Parathyroid adenoma (tissue), 2 donors: ENCODE measurements around the gene CHTOP.

ENCODE experiments used
- H2AFZ ChIP-seq: fragments of 300-600 bp; sonication (generic); one replicate; pipeline ENCODE4 v1.7.0; 2017; ENCODE audit warnings: antibody characterized with exemption, mild to moderate bottlenecking
- H3K27ac ChIP-seq: fragments of 300-600 bp; sonication (generic); one replicate; pipeline ENCODE4 v1.7.0; 2017
- H3K27me3 ChIP-seq: fragments of 300-600 bp; sonication (generic); one replicate; pipeline ENCODE4 v1.7.0; 2017; ENCODE audit warnings: low read length; ENCODE audit not compliant: control insufficient read depth, insufficient read depth
- H3K36me3 ChIP-seq: fragments of 300-600 bp; sonication (generic); one replicate; pipeline ENCODE4 v1.7.0; 2017; ENCODE audit warnings: low read length; ENCODE audit not compliant: control insufficient read depth, insufficient read depth
- H3K4me1 ChIP-seq: fragments of 300-600 bp; sonication (generic); one replicate; pipeline ENCODE4 v1.7.0; 2017; ENCODE audit warnings: control low read depth
- H3K4me2 ChIP-seq: fragments of 300-600 bp; sonication (generic); one replicate; pipeline ENCODE4 v1.7.0; 2017; ENCODE audit warnings: low read length
- H3K4me3 ChIP-seq: fragments of 300-600 bp; sonication (generic); one replicate; pipeline ENCODE4 v1.7.0; 2017; ENCODE audit warnings: low read depth, low read length
- H3K79me2 ChIP-seq: fragments of 300-600 bp; sonication (generic); one replicate; pipeline ENCODE4 v1.7.0; 2017; ENCODE audit warnings: control low read depth
- H3K9ac ChIP-seq: fragments of 300-600 bp; sonication (generic); one replicate; pipeline ENCODE4 v1.7.0; 2017; ENCODE audit warnings: mild to moderate bottlenecking
- H3K9me3 ChIP-seq: fragments of 300-600 bp; sonication (generic); one replicate; pipeline ENCODE4 v1.7.0; 2017; ENCODE audit warnings: low read length; ENCODE audit not compliant: control insufficient read depth
- TF ChIP-seq, protein P1 (sequence below): fragments of 300-600 bp; sonication (generic); IDR thresholded peaks from one replicate; pipeline ENCODE4 v1.7.0; 2017; ENCODE audit warnings: antibody characterized with exemption, mild to moderate bottlenecking
- donor health status: primary hyperparathyroidism.

The CHTOP gene

DNA sequence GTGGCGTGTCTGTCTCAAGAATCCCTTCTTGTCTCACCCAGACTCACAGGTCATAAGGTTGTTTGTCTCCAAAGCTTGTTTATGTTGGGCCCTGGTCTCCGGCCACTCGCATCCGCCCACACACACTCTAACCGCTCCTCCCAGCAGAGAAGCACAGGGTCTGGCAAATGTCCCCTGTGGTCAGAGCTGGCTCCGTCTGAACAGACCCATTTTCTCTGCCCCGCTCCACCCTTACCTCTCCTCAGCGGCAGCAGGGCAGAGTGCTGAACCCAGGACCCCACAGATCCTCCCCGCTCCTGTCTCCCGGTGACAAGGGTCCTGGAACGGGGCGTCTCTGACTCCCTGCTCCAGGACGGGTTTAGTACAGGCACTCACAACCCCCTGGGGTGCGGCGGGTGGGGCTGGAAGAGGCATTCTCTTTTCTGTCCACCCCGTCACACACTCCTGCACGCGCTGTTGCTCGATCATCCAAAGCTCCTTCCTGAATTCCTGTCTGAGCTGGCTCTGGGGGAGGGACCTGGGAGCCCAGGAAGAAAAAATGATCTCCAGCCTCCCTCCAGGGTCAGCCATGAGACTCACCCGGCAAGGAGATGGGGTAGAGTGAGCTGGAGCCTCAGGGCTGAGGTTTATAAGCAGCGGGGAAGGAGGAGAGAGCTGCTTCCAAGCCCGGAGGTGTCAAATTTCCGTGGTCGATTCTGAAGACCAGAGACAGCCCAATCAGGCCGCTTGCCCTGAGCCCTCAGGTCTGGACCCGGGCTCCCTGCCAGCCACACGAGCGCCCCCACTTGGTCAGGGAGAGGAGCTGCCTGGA is 6.8 kb upstream of the CHTOP start, which contains the start of gene S100A13:
TSS of gene S100A13 (minus strand) at position 602 of the 811 bp plus-strand sequence. CDS start 1,033 bp downstream, outside the sequence.
- Histone ChIP-seq H3K4me1 (peaks cover 16% of the 10 kb centered on the region), H3K79me2 (peaks cover 6% of the 10 kb centered on the region), H3K36me3 (no peaks in the 10 kb centered on the region), H2AFZ (peak within 1 kb of the TSS; percentile 73), H3K9me3 (no peaks in the 10 kb centered on the region), H3K27ac (peak within 1 kb of the TSS; percentile 98), H3K4me3 (peak within 1 kb of the TSS; percentile 76), H3K9ac (peak within 1 kb of the TSS; percentile 69), H3K4me2 (peak within 1 kb of the TSS; percentile 65), H3K27me3 (no peaks in the 10 kb centered on the region)
- TF ChIP-seq, protein P1, sequence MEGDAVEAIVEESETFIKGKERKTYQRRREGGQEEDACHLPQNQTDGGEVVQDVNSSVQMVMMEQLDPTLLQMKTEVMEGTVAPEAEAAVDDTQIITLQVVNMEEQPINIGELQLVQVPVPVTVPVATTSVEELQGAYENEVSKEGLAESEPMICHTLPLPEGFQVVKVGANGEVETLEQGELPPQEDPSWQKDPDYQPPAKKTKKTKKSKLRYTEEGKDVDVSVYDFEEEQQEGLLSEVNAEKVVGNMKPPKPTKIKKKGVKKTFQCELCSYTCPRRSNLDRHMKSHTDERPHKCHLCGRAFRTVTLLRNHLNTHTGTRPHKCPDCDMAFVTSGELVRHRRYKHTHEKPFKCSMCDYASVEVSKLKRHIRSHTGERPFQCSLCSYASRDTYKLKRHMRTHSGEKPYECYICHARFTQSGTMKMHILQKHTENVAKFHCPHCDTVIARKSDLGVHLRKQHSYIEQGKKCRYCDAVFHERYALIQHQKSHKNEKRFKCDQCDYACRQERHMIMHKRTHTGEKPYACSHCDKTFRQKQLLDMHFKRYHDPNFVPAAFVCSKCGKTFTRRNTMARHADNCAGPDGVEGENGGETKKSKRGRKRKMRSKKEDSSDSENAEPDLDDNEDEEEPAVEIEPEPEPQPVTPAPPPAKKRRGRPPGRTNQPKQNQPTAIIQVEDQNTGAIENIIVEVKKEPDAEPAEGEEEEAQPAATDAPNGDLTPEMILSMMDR = peak; percentile 62

DNA sequence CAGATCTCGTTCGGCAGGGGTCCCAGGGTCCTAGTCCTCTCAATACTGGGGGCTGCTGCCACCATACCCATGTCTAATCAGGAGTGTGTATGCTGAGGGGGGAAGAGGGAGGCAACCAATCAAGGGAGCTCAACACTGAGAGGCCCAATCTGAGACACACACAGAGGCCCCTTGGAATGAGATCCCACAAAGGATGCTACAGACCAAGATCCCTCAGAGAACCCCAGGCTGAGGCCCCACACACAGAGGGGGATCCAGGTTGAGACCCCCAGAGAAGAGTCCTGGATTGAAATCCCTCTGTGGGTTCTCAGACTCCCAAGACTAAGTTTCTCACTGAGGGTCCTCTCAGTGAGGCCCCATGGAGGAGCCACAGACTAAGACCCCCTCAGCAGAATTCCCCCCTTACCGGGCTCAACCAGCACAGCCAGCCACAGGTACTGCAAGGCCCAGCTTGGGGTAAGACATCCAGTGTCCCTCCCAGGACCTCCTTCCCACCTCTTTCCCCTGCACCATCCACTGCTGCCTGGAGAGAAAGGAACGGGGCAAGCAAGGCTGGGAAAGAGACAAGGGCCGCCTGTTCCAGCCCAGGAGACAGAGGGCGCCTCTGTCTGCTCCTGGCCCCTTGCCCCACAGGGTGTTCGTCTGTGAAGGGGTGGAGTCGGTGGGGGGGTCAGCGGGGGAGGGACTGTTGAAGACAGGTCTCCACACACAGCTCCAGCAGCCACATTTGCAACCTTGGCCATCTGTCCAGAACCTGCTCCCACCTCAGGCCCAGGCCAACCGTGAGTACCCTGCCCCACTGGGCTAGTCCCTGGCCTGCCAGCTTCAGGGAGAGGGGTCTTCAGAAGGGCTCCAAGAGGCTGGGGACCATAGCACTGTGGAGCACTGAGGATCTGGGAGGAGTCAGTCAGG is 5.9 kb upstream of the CHTOP start, which contains the start of gene S100A1:
TSS of gene S100A1 (plus strand) at position 720 of the 912 bp plus-strand sequence. CDS start 2,088 bp downstream, outside the sequence.
- peak within 1 kb of the TSS; percentile 73 for H2AFZ ChIP-seq
- H3K79me2 ChIP-seq = peaks cover 6% of the 10 kb centered on the region
- H3K36me3 ChIP-seq = no peaks in the 10 kb centered on the region
- H3K4me1 ChIP-seq = peaks cover 16% of the 10 kb centered on the region
- H3K9me3 ChIP-seq = no peaks in the 10 kb centered on the region
- peak within 1 kb of the TSS; percentile 69 for H3K9ac ChIP-seq
- H3K27ac ChIP-seq = peak within 1 kb of the TSS; percentile 98
- TF ChIP-seq, protein P1 = peak; percentile 14
- H3K4me3 ChIP-seq = peak within 1 kb of the TSS; percentile 76
- H3K27me3 ChIP-seq = no peaks in the 10 kb centered on the region
- H3K4me2 ChIP-seq = peak within 1 kb of the TSS; percentile 65

DNA sequence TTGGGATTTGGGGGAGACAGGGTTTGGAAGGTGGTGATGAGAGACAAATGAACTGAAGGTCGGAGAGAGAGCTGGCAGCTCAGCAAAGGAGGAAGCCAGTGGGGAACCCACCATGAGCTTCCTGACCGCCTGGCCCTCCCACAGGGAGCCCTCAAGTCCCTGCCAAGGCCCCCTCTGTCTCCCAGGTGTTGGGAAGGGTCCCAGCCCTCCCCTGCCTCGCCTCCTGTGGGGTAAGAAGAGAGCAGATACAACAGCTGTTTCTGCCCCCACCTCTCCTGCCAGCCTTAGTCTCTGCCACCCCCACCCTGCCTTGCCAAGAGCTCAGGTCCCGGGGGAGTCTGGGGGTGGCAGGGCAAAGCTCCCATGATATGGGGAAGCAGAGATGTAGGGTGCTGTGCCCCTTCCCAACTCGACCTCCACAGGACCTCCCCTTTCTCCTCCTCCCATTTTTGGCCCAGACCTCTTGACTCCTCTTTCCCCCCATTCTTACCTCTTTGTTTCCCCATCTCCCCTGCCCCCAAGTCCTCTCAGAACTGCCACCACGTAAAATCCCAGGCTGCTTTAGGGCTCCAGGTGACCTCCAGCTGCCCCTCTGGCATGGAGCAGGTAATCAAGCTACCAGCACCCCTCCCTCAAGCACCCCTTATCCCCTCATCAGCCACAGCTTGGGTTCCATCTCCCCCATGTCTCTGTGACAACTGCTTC is 5.1 kb upstream of the CHTOP start:
- Histone ChIP-seq H3K9ac (no peak overlapping the region), H2AFZ (peak overlapping the region; percentile 73), H3K4me3 (peak overlapping the region; percentile 76), H3K4me1 (peaks cover 16% of the 10 kb centered on the region), H3K27me3 (no peaks in the 10 kb centered on the region), H3K79me2 (peaks cover 4% of the 10 kb centered on the region), H3K36me3 (no peaks in the 10 kb centered on the region), H3K27ac (peak overlapping the region; percentile 98), H3K9me3 (no peaks in the 10 kb centered on the region), H3K4me2 (peak overlapping the region; percentile 65)
- TF ChIP-seq, protein P1 = no peak

DNA sequence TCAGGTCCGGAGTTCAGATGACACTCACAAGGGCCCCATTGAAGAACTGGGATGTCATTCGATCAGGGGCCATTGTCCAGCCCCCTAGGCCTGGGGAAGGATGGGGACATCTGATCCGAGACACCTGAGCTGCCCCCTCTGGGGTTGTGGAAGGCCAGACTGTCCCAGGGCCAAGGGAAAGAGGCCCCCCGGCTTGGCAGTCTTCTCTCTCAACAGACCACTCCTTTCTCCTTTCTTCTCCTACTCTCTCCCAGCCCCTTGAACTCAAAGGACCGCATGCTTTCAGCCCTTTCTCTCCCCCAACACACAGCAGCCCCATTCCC is 4.6 kb upstream of the CHTOP start:
- no peaks in the 10 kb centered on the region for H3K36me3 ChIP-seq
- peak overlapping the region; percentile 98 for H3K27ac ChIP-seq
- H3K9me3 ChIP-seq = no peaks in the 10 kb centered on the region
- peaks cover 3% of the 10 kb centered on the region for H3K79me2 ChIP-seq
- peak overlapping the region; percentile 65 for H3K4me2 ChIP-seq
- TF ChIP-seq, protein P1 = no peak
- no peaks in the 10 kb centered on the region for H3K27me3 ChIP-seq
- H3K4me3 ChIP-seq = no peak overlapping the region
- no peak overlapping the region for H2AFZ ChIP-seq
- H3K9ac ChIP-seq = no peak overlapping the region
- H3K4me1 ChIP-seq = peaks cover 16% of the 10 kb centered on the region
